Cardiac muscle cell (in vitro differentiated cells and primary cell): Measurements from ENCODE around the gene BBOX1. TPM values are rescaled to one million over a fixed set of nuclear protein-coding genes. Genes with fewer than 3 reads are reported as not detected.

Experiments used
- DNase-seq, 2 donors: peaks; one replicate each; pipeline versions ENCODE4 v3.0.0 to v3.0.0-alpha.2; 2010 to 2017; ENCODE audit warnings: low read depth in 1 of 2, low spot score in 1 of 2
- H3K27ac ChIP-seq: fragments of 200-600 bp; sonication (generic); 2 replicates; pipeline ENCODE4 v1.5.1; 2016
- H3K27me3 ChIP-seq: fragments of 200-600 bp; sonication (generic); 2 replicates; pipeline ENCODE4 v1.6.0; 2016; ENCODE audit warnings: control low read depth
- H3K36me3 ChIP-seq: fragments of 200-600 bp; sonication (generic); 2 replicates; pipeline ENCODE4 v1.5.1; 2016; ENCODE audit warnings: control low read depth
- H3K4me1 ChIP-seq: fragments of 200-600 bp; sonication (generic); 2 replicates; pipeline ENCODE4 v1.8.1; 2017; ENCODE audit warnings: low read depth, mild to moderate bottlenecking, mixed run types
- H3K4me3 ChIP-seq: fragments of 200-600 bp; sonication (generic); 2 replicates; pipeline ENCODE4 v1.5.1; 2016; ENCODE audit warnings: mild to moderate bottlenecking
- H3K9me3 ChIP-seq: fragments of 200-600 bp; sonication (generic); 2 replicates; pipeline ENCODE4 v1.5.1; 2017; ENCODE audit warnings: low read depth, mild to moderate bottlenecking, control low read depth
- polyA plus RNA-seq: library from polyadenylated mRNA; unstranded; fragments of >200 nt; fragmentation: Nextera tagmentation; extraction: Ambion mirVana; gene quantifications from 2 replicates; pipeline ENCODE4 v1.2.1, GENCODE V29; 2016
- total RNA-seq: library from RNA; depleted of rRNA; stranded (reverse); fragments of >200 nt; gene quantifications from 2 replicates; pipeline ENCODE4 v1.2.3, GENCODE V29; 2016
- TF ChIP-seq, protein P1 (sequence below): IDR thresholded peaks from 2 replicates; pipeline ENCODE4 v1.5.1; 2012; ENCODE audit warnings: low read depth, mild to moderate bottlenecking, low read length

Gene BBOX1, protein sequence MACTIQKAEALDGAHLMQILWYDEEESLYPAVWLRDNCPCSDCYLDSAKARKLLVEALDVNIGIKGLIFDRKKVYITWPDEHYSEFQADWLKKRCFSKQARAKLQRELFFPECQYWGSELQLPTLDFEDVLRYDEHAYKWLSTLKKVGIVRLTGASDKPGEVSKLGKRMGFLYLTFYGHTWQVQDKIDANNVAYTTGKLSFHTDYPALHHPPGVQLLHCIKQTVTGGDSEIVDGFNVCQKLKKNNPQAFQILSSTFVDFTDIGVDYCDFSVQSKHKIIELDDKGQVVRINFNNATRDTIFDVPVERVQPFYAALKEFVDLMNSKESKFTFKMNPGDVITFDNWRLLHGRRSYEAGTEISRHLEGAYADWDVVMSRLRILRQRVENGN
- total RNA-seq, result not detected in 2 replicates
- 0.12 TPM in 1 of 2 replicates, not detected in the other for polyA plus RNA-seq

GRCh38 chr11:27040302-27041115, at the start of gene BBOX1:
Gene BBOX1 (plus strand): TSS chr11:27040815. CDS start chr11:27055431, 14,616 bp downstream.
- Histone ChIP-seq H3K36me3 (no peaks in the 10 kb centered on the region), H3K4me3 (no peak within 1 kb of the TSS), H3K9me3 (no peaks in the 10 kb centered on the region), H3K27ac (no peak within 1 kb of the TSS), H3K4me1 (no peaks in the 10 kb centered on the region), H3K27me3 (no peaks in the 10 kb centered on the region)
- TF ChIP-seq, protein P1, sequence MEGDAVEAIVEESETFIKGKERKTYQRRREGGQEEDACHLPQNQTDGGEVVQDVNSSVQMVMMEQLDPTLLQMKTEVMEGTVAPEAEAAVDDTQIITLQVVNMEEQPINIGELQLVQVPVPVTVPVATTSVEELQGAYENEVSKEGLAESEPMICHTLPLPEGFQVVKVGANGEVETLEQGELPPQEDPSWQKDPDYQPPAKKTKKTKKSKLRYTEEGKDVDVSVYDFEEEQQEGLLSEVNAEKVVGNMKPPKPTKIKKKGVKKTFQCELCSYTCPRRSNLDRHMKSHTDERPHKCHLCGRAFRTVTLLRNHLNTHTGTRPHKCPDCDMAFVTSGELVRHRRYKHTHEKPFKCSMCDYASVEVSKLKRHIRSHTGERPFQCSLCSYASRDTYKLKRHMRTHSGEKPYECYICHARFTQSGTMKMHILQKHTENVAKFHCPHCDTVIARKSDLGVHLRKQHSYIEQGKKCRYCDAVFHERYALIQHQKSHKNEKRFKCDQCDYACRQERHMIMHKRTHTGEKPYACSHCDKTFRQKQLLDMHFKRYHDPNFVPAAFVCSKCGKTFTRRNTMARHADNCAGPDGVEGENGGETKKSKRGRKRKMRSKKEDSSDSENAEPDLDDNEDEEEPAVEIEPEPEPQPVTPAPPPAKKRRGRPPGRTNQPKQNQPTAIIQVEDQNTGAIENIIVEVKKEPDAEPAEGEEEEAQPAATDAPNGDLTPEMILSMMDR, result no peak
- no peak for DNase-seq

- no peaks in the 10 kb centered on the region for H3K9me3 ChIP-seq
- H3K4me1 ChIP-seq, result no peaks in the 10 kb centered on the region
- TF ChIP-seq, protein P1, result no peak
- H3K27ac ChIP-seq, result no peak overlapping the region
- DNase-seq, result peak in 1 of 2 donors; percentile 93
- H3K27me3 ChIP-seq, result no peaks in the 10 kb centered on the region
- no peak overlapping the region for H3K4me3 ChIP-seq
- no peaks in the 10 kb centered on the region for H3K36me3 ChIP-seq
Measured at GRCh38 chr11:26992031-26992541, 48.5 kb upstream of the BBOX1 start.

DNA sequence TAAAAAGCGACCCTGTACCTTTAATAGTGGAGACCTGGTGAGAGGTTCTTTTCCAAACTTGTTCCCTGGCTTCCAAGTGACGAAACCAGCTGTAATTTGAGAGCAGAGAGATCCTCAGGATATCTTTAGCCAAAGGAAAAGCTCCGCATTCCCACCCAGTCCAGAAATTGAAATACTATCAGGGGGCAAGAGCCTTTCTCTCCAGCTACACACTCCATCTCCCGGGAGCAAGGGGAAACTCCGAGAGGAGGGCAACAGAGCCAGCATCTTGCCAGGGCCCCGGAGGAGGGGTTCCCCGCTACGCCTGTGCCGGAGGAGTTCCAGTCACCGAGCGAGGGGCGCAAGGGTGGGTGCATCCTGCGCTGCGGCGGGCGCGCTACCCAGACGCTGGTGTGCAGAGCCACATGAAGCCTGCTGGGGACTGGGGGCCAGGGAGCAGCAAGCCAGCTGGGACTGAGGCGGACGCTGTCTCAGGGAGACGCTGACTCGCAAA, 46.6 kb upstream of the BBOX1 start, which contains the start of gene FIBIN:
Gene FIBIN (plus strand): TSS at position 148 of the 493 bp plus-strand sequence. CDS start 415 bp downstream, outside the sequence.
- H3K9me3 ChIP-seq, result no peaks in the 10 kb centered on the region
- H3K27ac ChIP-seq, result peak within 1 kb of the TSS; percentile 3
- H3K4me3 ChIP-seq, result peak within 1 kb of the TSS; percentile 30
- H3K27me3 ChIP-seq, result no peaks in the 10 kb centered on the region
- DNase-seq, result peak; percentile 74 to 84
- no peaks in the 10 kb centered on the region for H3K36me3 ChIP-seq
- H3K4me1 ChIP-seq, result no peaks in the 10 kb centered on the region
- TF ChIP-seq, protein P1, result no peak

DNA sequence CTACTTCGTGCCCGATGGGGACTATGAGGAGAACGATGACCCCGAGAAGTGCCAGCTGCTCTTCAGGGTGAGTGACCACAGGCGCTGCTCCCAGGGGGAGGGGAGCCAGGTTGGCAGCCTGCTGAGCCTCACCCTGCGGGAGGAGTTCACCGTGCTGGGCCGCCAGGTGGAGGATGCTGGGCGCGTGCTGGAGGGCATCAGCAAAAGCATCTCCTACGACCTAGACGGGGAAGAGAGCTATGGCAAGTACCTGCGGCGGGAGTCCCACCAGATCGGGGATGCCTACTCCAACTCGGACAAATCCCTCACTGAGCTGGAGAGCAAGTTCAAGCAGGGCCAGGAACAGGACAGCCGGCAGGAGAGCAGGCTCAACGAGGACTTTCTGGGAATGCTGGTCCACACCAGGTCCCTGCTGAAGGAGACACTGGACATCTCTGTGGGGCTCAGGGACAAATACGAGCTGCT, 46.0 kb upstream of the BBOX1 start:
- Histone ChIP-seq H3K27ac (no peak overlapping the region), H3K4me1 (no peaks in the 10 kb centered on the region), H3K27me3 (no peaks in the 10 kb centered on the region), H3K9me3 (no peaks in the 10 kb centered on the region), H3K36me3 (no peaks in the 10 kb centered on the region), H3K4me3 (peak overlapping the region; percentile 30)
- peak in 1 of 2 donors; percentile 25 for DNase-seq
- TF ChIP-seq, protein P1, result no peak
